Fibroblast of villous mesenchyme (primary cell): ENCODE results near the gene SLC2A6. TPM values are rescaled to one million over a fixed set of nuclear protein-coding genes. Genes with fewer than 3 reads are reported as not detected.

Experiments used
- DNase-seq: peaks from one replicate; pipeline ENCODE4 v3.0.0-alpha.2; 2010; ENCODE audit warnings: low read depth
- H3K4me3 ChIP-seq: 2 replicates; pipeline ENCODE4 v1.5.1; 2011; ENCODE audit warnings: low read depth, mild to moderate bottlenecking, low read length
- total RNA-seq: library from RNA; depleted of rRNA; stranded (reverse); fragments of >200 nt; gene quantifications from 2 replicates; pipeline ENCODE4 v1.2.3, GENCODE V29; 2012
- TF ChIP-seq, protein P1 (sequence below): IDR thresholded peaks from 2 replicates; pipeline ENCODE4 v1.5.1; 2012; ENCODE audit warnings: low read depth, mild to moderate bottlenecking, low read length; ENCODE audit not compliant: insufficient read depth

The SLC2A6 gene
- total RNA-seq, 1 donor: 41.9 TPM

DNA sequence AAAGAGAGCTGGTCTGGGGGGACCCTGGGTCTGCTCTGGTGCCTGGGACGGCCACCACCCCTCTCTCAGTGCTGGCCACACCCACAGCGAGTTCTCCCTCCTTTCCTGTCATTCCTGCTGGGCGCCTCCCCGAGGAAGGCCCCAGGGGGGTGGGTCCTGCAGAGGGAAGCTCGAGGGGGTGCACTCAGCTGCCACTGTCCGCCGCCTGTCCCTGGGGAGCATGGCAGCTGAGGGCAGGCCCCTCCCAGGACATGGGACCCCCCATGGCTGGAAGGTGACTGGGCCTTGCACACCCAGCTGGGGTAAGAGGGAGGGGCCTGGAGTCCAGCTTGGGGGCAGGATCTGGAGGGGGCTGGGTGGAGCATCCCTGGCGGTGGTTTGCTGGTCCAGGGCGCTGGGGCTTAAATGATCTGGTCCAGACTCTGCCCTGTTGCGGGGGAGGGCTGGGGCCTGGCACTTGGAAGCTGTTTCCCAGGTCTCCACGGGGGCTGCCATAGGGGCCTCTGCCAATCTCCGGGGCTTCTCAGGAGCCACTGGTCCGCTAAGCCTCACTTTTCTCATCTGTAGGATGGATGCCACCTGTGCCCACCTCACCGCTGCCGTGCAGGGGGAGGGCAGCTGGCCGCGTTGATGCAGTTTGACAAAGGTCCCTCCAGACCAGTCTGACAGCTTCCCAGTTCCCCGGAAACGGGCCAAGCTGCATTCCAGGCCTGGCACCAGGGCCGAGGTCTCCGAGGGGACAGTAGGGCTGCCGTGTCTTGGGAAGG, 6.0 kb upstream of the SLC2A6 start:
- TF ChIP-seq, protein P1, sequence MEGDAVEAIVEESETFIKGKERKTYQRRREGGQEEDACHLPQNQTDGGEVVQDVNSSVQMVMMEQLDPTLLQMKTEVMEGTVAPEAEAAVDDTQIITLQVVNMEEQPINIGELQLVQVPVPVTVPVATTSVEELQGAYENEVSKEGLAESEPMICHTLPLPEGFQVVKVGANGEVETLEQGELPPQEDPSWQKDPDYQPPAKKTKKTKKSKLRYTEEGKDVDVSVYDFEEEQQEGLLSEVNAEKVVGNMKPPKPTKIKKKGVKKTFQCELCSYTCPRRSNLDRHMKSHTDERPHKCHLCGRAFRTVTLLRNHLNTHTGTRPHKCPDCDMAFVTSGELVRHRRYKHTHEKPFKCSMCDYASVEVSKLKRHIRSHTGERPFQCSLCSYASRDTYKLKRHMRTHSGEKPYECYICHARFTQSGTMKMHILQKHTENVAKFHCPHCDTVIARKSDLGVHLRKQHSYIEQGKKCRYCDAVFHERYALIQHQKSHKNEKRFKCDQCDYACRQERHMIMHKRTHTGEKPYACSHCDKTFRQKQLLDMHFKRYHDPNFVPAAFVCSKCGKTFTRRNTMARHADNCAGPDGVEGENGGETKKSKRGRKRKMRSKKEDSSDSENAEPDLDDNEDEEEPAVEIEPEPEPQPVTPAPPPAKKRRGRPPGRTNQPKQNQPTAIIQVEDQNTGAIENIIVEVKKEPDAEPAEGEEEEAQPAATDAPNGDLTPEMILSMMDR: no peak
- H3K4me3 ChIP-seq: no peak overlapping the region
- DNase-seq: no peak

DNA sequence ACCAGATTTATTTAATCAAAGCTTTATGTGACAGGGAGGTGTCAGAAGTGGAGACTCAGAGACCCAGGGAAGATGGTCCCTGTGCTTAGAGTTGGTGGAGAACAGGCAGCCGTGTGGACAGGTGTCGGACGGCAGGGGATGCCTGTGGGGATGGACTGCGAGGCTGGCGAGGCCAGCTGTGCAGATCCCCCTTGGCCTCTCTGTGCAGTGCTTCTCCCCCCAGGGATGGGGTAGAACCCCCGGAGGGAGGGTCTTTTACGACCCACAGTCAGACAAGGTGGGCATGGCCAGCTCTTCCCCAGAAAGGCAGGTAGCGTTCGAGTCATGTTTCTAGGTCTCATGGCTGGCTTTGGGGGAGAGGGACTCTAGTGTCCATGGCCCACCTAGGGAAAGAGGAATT, 4.7 kb upstream of the SLC2A6 start:
- DNase-seq: no peak

DNA sequence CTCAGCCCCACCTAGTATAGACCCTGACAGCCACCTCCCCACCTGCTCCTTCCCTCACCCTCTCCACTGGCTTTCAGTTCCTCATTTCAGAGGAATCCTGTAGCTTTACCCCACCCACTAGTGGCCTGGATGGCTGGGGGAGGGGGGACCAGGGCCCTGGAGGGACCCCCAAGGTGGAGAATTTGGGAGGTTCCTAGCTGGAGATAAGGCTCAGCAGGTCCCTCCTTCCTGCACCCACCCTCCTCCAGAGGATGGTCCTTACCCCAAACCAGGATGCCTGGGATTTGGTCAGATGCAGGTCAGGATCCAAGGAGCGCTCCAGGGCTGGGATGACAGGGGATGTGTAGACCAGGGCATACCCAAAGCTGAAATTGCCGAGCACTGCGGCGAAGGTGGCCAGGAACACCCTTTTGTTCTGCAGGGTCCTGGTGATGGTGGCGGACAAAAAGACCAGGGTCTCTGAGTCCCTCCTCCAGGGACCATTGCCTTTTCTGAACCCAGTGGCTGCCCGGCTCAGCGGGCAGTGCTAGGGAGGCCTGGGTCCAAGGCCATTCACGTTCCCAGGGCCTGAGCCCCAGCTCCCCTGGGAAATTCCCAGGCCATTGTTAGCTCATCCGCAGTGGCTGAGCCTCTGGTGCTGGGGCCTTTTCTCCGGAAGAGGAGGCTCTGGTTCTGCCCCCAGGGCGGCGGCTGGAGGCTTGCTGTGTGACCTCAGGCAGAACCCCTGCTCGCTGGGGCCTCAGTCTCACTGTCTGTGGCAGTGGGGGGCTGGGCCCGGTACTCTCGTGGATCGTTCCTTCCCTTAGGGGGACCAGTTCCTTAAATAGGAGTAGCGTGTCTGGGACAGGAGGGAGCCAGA, 678 bp downstream of the SLC2A6 start:
- TF ChIP-seq, protein P1: no peak
- DNase-seq: no peak
- peak overlapping the region; percentile 63 for H3K4me3 ChIP-seq

More for the DNA sequence above, 4.7 kb upstream of the SLC2A6 start:
- no peak overlapping the region for H3K4me3 ChIP-seq
- TF ChIP-seq, protein P1: no peak

DNA sequence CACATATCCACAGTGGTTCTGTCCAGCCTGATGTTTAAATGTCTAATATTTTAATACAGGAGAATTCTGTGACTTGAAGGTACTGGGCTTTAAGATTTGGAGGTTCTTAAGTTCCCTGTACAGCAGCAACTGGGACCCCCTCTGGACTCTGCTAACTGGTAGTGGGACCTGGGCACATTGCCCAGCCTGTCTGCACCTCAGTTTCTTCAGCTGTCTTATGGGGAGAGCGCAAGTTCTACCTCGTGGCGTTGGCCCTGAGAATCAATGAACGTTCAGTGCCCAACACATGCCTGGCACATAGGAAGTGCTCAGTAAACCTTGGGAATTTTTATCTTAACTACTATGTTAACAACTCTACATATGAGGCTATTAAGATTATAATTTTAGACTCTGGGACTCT, 1.4 kb downstream of the SLC2A6 start:
- TF ChIP-seq, protein P1: no peak

DNA sequence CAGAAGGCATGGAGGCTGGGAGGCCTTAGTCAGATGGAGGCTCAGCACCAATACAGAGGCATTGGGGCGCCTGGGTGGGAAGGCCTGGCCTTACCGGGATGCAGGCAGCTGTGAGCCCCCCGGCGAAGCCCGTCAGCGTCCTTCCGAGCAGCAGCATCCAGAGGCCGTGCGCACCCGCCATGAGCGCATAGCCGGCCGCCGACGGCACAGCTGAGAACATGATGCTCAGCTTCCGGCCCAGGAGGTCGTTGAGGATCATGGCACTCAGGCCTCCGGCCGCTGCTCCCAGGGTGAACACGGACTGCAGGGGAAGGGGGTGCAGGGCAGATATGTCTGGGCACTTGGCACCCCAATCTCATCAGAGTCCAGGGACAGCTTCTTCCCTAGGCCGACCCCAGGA, 2.0 kb downstream of the SLC2A6 start:
- DNase-seq: no peak
- H3K4me3 ChIP-seq: no peak overlapping the region
- TF ChIP-seq, protein P1: no peak

More for the DNA sequence above, 1.4 kb downstream of the SLC2A6 start:
- H3K4me3 ChIP-seq: no peak overlapping the region
- no peak for DNase-seq

DNA sequence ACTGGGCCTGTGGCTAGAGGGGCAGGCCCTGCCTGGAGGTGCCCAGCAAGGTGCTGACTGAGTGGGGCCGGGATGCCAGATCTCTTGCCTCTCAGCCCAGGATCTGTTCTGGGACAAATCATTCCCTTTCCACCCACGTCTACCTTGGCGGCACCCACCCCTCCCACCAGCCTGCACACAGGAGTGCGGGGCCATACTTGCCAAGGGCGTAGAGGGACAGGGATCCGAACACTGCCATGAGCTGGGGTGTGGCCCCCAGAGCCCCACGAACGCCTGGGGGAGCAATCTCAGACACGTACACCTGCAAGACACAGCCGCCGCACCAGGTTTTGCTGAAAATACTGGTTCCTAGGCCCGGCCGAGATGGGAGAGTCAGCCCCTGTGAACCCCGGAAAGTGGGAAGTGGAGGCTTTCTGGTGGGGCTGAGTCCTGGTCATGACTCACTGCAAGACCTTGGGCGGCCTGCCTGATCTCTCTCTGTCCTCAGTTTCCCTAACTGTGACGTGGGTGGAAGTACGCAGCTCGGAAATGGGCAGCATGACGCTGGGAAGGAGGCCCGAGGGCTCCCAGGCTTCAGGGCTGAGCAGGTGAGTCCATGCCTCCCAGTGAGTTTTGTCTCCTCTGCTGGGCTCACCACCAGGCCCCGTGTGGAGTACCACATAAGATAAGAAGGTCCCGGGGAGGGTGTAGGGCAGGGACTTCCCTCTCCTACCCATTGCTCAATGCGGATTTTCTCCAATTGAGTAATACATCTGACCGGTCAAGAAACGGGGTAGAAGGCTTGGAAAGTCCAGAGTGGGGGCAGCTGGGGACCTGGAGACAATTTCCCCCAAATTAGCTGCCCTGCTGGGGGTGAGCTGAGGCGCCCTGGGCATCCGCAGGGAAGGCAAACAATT, 2.6 kb downstream of the SLC2A6 start:
- H3K4me3 ChIP-seq: no peak overlapping the region
- TF ChIP-seq, protein P1: no peak
- DNase-seq: peak; percentile 70
